ENCODE results near the gene MACROD2.

Gene MACROD2

DNA sequence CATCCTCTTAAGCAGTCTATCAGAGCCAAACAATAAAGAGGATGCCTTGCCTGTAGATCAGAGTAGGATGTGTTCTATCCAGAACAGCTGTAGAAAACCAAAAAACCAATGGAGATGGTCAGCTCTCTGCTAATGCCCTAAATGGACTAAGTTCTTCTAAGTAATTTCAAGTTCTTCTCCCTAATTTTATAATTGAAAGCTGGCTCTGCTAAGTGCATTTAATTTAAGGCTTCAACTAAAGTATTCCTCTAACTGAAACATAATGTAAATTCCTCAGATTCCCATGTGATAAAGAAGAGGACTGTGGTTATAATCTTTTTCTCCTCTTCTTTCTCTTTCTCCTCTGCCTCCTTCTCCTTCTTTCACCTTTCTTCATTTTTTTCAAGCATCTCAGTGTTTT lies 1868.4 kb downstream of the MACROD2 start:
- no peak for DNase-seq

DNA sequence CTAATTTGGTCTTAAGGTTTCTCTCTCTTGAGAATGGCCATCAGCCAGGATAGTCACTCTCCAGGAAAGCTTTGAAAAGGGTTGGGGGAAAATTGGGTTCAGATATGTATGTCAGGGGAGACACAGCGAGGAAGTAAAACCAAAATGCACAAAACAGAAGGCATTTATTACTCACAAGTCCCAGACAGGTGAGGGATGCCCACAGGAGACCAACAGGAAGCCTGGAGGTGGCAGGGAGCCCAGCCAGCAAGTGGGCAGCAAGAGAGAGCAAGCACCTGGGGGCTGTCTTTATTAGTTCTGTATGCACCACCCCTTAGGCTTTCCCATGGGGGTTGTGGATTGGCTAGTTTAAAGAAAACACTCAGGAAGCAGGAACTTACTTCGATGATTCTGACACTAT lies 1870.2 kb downstream of the MACROD2 start:
- no peak for DNase-seq

DNA sequence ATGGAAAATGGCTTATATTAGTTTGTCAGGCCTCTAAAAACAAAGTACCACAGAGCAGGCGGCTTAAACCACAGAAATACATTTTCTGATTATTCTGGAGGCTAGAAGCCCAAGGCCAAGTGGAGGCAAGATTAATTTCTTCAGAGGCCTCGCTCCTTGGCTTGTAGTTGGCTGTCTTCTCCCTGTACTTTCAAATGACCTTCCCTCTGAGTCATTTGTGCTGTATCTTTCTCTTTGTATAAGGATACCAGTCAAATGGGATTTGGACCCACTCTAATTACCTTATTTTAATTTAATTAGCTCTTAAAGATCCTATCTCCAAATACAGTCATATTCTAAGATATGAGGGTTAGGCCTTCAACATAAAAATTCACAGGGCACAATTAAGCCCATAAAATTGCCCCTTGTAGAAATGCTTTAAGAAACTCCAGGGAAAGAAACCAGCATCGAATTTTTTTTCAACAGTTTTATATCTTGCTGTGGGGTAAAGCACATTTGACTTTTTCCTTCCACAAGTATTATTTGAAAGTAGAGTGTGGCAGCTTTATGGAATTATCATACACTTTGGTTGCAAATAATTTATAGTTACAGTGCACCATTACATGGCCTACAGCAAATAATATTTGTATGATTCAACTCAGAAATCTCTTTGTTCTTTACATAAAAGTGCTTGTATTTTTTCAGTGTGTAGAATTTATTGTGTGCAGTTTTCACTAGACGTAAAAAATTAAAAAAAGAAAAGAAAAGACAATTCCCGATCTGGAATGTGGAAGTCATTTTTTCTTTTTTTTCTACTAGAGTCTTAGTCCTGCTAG lies 1871.8 kb downstream of the MACROD2 start:
- DNase-seq, result no peak

DNA sequence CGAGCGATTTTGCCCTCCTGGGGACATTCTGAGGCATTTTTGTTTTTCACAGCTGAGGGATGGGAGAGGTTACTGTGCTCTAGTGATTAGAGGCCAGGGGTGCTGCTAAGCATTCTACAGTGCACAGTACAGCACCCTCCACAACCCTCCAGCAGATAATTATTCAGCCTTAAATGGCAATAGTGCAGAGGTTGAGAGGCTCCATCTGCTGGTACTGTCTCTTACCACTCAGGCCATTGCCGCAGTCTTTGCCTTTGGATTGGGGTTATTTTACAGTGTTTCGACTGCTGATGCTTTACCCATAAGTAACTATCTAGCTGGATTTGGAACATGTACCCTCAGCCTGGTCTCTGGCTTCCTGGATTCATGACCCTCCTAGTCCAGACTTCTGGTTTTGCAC lies 1872.6 kb downstream of the MACROD2 start:
- no peak for DNase-seq

DNA sequence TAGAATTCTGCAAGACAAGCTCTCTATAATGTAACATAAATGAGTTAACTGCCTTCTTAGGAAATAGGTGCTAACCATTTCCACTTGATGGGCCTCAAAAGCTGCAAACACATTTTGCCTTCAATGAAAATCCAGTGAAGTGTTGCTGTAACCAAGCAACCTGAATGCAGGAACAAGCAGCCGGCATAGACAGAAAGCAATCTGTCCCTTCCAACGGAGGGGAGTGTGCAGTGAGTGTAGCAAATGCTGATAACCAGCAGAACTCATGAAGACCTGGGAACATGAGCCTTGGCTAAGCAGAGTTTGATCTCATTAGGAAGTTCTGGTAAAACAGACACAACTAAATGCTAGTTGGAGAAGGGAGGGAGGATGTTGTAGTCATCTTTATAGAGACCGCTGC lies 1880.1 kb downstream of the MACROD2 start:
- no peak for DNase-seq

DNA sequence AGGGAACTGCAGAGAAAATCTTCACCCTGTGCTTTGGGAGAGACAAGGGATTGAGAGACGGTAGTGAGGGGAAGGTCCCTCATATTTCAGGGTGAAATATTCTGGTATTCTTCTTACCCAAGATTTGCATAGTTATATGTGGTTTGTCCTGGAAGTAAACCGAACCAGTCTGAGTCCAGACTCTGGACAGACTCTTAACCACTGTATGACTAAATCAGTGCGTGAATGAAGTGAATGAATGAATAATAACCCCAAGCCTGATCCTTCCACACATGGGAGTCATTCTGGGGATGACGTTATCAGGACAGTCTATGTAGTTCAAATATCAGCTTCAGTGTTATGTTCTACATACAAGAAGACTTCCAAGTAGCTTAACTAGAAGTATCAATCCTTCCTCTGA lies 1887.2 kb downstream of the MACROD2 start:
- DNase-seq, result no peak

DNA sequence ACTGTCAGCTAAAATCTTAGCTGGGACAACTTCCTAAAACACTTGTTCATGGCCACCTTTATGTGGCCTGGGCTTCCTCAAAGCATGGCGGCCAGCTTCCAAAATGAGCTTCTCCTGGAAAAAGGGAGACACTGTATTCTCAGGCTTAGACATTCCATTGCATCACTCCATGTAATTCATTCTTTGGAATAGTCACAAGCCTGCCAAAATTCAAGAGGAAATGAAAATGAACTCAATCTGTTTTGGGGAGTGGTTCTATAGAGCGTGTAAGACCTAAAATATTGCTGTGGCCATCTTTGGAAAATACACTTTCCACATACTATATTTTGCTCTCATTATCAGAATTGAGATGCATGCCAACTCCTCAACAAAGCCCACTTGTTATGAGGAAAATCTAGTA lies 1890.9 kb downstream of the MACROD2 start:
- DNase-seq, result no peak

DNA sequence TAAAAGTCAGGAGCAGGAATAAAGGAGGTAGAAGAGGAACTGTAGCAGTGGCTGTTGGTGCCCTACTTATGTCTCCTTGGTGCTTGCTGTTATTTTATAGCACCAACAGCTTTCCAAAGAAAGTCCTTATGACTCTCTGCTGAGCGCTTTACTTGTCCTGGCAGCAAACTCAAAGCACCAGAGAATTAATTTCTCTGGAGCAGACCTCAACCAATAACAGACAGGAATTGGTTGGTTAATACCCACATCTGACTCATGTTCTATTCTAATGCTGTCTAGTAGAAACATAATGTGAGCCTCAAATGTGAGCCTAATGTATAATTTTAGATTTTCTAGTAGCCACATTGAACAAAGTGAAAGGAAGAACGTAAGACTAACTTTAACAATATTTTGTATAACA lies 1892.1 kb downstream of the MACROD2 start:
- DNase-seq, result no peak

DNA sequence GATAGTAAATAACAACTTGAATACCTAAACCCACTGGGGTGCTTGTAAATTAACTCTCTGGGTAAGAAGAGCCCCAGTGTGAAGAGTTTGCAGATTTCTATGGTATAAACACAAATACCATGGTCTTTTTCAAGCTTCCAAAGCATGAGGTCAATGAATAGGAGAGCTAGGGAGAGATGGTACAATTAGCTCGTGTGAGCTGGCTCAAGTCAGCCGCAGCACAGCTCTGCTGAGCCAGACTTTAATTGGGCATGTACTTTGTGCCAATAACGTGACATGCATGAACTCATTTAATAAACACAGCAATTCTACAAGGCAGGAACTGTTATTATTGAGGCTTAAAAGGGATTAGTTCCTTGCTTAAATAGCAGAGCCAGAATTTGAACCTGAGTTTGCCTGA lies 1893.7 kb downstream of the MACROD2 start:
- DNase-seq, result no peak

DNA sequence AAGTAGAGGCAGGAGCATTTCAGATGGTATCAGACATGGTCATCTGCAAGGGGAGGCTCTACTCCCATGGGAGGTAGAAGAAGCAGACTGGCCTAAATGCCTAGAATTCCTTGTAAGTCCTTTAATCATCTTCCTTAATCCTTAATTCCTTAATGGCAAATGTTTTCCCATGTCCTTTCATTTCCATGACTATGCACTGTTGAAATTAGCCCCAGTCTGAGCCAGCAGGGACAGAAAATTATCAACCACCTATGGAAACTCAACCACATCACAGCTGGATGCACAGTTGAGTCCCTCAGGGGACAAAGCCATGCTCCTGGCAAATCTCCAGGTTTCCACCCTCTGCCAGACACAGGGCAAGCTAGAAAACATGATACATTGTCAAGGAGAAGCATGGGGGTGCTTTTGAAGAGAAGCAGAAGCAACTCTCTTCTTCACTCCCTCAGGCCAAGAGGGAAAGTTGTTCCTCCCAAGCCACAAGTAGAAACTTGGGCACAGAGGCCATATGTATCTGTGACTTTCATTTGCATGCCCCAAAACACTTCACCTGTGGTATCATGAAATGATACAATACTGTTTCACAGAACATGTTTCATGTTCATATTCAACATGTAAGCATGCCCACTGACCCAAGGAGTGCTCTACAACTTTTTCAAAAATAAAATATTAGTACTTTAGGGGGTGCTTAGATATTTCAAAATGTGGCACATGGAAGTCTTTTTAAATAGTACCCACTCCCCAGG lies 1894.4 kb downstream of the MACROD2 start:
- DNase-seq, result peak; percentile 2

DNA sequence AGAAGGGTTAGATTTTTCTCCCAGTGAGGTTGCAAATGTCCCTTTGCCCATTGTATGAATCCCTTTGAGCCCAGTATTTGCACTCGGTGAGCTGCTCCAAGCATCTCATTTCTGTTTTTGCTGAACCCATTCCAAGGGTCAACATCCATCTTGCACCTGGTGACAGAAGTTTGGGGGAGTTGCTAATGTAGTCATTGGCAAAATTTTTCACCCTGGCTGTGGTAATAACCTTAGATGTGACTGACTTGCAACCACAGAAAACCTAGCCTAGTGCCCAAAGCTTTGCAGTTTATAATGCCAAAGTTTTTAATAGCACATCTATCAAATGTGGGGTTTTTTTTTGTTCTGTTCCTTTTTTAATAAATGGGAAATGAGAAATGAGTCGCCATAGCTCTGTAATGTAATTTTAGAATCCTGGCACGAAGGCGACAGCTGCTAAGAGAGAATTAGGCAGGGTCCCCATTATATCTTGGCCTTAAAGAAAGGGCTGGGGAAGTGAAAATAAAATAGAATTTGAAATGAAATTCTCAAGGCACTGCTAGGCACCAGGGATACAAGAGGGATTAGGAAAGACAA lies 1895.2 kb downstream of the MACROD2 start:
- DNase-seq, result no peak

DNA sequence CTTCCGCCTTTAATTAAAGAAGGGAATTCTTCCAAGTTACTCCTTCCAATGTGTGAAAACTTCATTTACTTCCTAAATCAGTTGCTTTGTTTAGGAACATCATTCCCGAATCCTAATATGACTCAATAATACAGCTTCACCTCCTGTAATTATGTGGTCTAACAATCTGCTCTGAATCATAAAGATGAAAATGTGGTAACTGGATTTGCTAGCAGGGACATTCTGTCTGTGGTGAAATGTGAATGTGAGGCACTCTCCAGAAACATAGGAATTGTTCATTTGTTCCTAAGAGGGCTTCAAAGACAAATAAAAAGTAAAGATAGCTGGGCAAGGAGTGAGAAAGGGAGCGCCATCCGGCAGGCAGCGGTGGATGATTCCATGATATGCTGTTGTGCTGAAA lies 1899.8 kb downstream of the MACROD2 start:
- DNase-seq, result no peak

DNA sequence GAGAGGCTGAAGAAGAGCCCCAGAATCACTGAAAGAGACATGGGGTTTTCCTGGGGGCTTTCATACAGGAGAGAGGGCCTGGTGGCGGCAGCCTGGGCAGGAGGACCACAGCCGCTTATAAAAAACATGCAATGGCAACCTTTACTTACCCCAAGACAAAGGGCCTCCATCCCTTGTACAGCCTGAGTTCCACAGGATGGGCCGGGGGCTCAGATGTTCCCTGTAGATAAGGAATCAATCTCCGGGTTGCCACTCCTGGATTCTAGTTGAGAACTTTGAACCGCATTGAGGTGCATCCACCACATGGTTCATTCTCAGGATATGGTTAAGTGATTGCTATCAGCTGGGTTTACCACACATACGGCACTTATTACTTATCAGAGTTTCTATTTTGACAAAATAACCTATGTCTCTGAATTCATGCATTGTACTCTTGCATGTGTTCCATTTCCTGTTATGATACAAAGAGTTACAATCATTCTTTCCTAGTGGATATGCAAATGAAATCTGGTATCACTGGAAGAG lies 1900.3 kb downstream of the MACROD2 start:
- no peak for DNase-seq

DNA sequence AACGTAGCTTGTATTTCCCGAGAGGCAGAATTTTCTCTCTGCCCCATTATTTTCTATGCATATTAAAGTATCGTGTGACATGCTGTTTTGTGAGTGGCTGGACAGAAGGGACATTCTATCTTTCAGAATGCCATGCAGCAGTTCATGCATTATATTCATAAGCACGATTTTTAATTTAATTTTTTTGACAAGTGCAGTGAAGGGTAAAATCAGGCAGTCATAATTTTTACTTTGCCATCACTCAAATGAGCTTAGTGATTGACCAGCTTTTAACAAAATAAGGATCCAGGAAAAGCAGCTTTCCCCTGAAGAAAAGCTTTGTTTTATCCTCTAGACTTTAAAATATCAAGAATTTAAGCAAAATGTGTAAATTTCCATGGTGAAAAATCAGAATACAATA lies 1904.7 kb downstream of the MACROD2 start:
- no peak for DNase-seq

DNA sequence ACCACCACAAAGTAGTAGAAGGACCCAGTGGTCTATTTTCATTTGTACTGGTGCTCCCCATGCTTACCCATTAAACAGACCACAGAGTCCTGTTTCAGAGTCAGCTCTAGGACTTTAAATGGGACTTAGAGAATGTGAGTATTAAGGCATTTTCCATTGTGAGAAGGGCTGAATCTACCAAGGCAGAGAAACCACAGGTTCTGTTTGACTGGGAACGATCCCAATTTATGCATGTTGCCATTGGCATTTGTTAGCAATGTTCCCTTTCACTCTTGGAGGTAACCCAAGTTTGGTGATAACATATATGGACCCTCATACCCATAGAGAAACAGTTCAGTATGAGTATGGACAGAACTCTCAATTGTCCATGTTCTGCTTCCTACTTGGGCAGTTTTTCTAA lies 1905.1 kb downstream of the MACROD2 start:
- no peak for DNase-seq

DNA sequence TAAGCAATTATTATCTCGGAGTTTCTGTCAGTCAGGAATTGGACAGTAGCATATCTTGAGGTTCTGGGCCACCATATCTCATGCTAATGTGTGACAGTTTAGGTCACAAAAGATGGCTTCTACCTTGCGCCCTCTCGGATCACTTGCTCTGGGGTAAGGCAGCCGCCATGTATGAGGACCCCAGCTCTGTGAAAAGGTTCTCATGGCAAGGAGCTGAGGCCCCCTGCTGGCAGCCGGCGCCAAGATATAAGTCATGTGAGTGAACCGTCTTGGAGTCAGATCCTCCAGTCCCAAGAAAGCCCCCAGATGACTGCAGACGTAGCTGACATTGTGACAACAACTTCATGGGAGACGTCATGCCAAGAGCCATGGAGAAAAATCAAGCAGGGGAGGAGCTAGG lies 1907.2 kb downstream of the MACROD2 start:
- DNase-seq, result no peak

DNA sequence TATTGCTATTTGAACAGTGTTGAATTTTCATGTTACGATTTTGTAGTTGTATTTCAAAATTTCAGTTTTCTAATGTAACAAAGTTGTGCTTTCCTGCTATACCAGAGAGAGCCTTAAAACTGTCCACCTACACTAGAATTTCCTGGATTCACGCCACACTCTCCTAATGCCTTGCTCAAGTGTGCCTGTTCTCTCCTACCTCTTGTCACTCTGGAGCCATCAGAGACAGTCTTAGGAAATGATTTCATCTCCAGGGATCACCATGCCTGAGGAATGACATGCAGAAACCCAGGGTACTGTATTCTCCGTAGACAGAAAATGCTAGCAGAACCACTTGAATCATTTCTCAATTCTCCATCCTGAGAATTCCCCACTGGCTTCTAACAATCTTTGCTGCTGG lies 1910.3 kb downstream of the MACROD2 start:
- DNase-seq, result no peak

DNA sequence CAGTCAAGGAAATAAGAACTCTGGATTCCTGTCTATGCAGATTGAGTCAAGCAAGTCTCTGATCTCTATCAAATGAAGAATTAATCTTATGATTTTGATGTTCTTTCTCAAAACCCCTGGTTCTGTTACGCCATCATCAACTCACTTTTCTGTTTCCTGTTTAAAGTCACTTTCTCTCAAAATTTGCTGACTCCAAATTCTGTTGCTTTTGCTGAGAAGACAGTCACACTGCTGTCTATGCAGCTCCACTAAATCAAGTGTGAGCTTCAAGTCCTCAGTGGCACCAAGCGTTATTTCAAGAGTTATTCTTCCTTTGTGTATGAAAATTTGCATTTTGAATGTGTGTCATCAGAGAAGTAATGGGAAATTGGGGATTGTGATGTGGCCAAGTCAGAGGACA lies 1914.7 kb downstream of the MACROD2 start:
- no peak for DNase-seq

DNA sequence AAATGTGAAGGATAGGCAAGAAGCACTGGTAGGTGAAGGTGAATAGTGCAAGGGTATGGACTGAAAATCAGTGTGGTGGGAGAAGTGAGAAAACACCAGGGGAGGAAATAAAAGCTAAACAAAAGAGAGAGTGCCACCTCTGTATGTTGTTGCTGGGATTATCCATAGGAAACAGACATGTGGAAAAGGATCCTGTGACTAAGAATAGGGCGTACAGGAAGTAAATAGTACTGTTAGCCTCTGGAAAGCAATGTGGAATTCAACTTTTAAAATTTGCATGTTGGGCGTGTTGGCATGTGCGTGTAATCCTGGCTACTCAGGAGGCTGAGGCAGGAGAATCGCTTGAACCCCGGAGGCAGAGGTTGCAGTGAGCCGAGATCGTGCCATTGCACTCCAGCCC lies 1916.3 kb downstream of the MACROD2 start:
- no peak for DNase-seq

DNA sequence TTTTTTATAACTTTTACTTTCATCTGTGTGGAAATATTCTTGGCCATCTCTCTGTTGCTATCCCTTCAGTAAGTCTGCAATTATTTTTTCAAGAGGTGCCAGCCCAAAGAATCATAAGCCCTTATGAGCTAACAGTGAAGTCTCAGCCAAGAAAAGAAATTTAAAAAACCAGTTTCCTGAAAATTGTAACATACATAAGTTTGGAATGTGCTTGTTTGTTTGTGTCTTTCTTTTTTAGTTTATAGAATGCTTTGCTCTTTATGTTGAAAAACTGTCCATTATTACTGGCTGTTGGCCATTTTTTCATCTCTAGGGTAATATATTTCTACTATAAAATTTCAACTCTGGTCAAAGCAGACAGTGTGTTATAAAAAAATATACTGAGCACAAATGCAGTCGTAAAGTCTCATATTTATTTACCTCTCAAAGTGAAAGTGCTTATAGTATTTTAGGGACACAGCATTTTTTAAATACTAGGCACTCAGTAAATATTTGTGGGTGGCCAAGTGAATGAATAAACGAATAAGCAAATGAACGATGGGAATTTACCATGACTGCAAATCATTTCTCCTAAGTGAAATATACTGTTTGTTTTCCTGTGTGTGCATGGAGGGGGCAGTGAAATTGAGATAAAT lies 1918.2 kb downstream of the MACROD2 start:
- no peak for DNase-seq

DNA sequence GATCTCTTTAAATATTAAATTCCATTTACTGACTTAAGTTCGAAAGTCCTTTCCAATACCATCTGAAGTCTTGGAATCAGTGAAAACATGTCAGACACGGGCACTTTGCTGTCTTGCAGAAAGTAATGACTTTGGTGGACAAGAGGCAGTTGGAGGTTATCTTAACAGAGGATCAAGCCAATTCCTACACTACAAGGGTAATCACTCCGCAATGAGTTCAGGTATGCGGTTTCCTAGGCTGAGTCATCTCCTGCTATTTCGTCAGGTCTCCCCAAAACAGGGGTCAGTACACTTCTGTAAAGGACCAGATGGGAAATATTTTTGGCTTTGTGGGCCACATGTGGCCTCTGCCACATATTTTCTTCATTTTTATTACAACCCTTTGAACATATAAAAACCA lies 1921.3 kb downstream of the MACROD2 start:
- no peak for DNase-seq

DNA sequence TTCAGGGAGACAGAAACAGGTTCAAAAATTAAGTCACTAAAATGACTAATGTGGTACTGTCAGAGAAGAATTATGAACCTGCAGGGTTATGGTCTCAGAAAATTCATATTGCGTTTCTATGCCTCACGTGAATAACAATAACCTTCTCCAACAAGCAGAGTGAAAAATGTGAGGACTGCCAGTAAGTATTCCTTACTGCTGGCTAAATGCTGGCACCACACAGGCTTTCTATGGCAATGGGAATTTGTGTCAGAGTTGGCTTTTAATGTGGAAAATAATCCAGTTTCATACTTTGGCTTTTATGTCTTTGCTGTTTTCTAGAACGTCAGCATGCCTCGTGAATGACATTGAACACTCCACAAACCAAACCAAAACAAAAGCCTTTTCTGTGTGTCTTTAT lies 1922.0 kb downstream of the MACROD2 start:
- no peak for DNase-seq

DNA sequence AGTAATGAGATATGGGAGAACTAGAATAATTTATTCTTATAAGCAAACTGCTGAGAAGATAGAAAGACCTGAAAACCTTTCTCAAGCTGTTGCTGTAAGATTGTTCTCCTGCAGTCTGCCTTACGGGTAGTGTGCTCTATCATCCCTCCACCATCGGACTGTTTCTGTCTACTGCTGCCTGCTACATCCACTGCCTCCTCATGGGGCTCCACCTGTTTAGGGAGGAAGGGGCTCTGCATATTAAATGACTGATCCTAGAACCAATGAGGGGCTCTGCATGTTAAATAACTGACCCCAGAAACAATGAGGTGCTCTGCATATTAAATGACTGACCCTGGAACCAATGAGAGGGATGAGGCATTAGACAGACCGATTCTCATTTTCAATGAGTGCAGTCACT lies 1923.3 kb downstream of the MACROD2 start:
- no peak for DNase-seq

DNA sequence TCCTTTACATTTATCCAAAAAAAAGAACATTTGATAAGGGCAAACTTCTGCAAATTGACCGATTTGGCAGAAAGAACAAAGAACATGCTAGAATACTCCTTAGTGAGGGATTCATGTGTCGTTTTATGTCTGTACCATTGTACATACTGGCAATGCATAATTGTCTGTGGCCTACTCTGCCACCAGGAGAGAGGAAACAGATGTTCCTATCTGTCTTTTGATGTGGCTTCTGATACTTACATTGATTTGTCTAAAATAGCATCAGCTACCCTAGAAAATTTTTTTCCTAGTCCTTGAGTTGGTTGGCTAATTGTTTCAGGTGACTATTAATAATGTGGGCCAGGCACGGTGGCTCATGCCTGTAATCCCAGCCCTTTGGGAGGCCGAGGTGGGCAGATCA lies 1923.8 kb downstream of the MACROD2 start:
- DNase-seq, result no peak

Data from NCI-H510A (cell line).